Activated gamma-delta T cell treated with anti-CD3 and anti-CD28 coated beads, Interleukin-2, amount 50 U/mL, for 16 hours (primary cell): Measurements from ENCODE around the gene HELB.
"Not testable (repeated sequence)": the region's sequence is repeated elsewhere in the genome, so short reads cannot be mapped to it uniquely, and the experiment has no call there.

Source experiments
- DNase-seq: peaks from one replicate; pipeline ENCODE4 v3.0.0-alpha.2; 2020; ENCODE audit warnings: low read depth

HELB gene

GRCh38 chr12:66303316-66303804, 1.1 kb downstream of the HELB start:
- not testable (repeated sequence) for DNase-seq

- DNase-seq = no peak
Observed at GRCh38 chr12:66304296-66304900, 2.1 kb downstream of the HELB start.

GRCh38 chr12:66309606-66310005, 7.3 kb downstream of the HELB start:
- DNase-seq = no peak

- no peak for DNase-seq
Observed at GRCh38 chr12:66312189-66312588, 9.9 kb downstream of the HELB start.

- DNase-seq = no peak
Observed at GRCh38 chr12:66314278-66314677, 12.0 kb downstream of the HELB start.

- no peak for DNase-seq
Observed at GRCh38 chr12:66319266-66319954, 17.1 kb downstream of the HELB start.

GRCh38 chr12:66320996-66321395, 18.7 kb downstream of the HELB start:
- no peak for DNase-seq

GRCh38 chr12:66321435-66321834, 19.1 kb downstream of the HELB start:
- no peak for DNase-seq

- no peak for DNase-seq
Observed at GRCh38 chr12:66323017-66323416, 20.7 kb downstream of the HELB start.

GRCh38 chr12:66329941-66330340, 27.6 kb downstream of the HELB start:
- no peak for DNase-seq

GRCh38 chr12:66331016-66331415, 28.7 kb downstream of the HELB start:
- no peak for DNase-seq

GRCh38 chr12:66331814-66332213, 29.5 kb downstream of the HELB start:
- DNase-seq = no peak

- DNase-seq = no peak
Observed at GRCh38 chr12:66335746-66336145, 33.5 kb downstream of the HELB start.

- DNase-seq = no peak
Observed at GRCh38 chr12:66337381-66338010, 35.2 kb downstream of the HELB start.

- DNase-seq = no peak
Observed at GRCh38 chr12:66340131-66340530, 37.8 kb downstream of the HELB start.

- no peak for DNase-seq
Observed at GRCh38 chr12:66341126-66341525, 38.8 kb downstream of the HELB start.

GRCh38 chr12:66345212-66345611, 42.9 kb downstream of the HELB start:
- no peak for DNase-seq

- no peak for DNase-seq
Observed at GRCh38 chr12:66345956-66346355, 43.7 kb downstream of the HELB start.

GRCh38 chr12:66351301-66351700, 49.0 kb downstream of the HELB start:
- no peak for DNase-seq

GRCh38 chr12:66352197-66352596, 49.9 kb downstream of the HELB start:
- no peak for DNase-seq

GRCh38 chr12:66352899-66353298, 50.6 kb downstream of the HELB start:
- DNase-seq = no peak

GRCh38 chr12:66354291-66354690, 52.0 kb downstream of the HELB start:
- no peak for DNase-seq

GRCh38 chr12:66359300-66359699, 57.0 kb downstream of the HELB start:
- DNase-seq = no peak
